Caco-2 (cell line): ENCODE measurements around the gene FADD. TPM values are rescaled to one million over a fixed set of nuclear protein-coding genes. Genes with fewer than 3 reads are reported as not detected.

ENCODE experiments used
- BruUV-seq: library from RNA; stranded (reverse); fragments of 400-500 nt; replicated peaks from 2 replicates; lab custom pipeline; 2021; lab: Mats Ljungman, UMichigan
- CTCF ChIA-PET: fragments of 300-600 bp; sonication (Branson Sonifier 250); formaldehyde crosslinking; loops from one replicate; lab custom pipeline; 2022; ENCODE audit warnings: antibody characterized with exemption; lab: Charles Lee
- POLR2A ChIA-PET: fragments of 300-600 bp; sonication (Branson Sonifier 250); formaldehyde crosslinking; loops from one replicate; lab custom pipeline; 2022; ENCODE audit warnings: antibody characterized with exemption; lab: Charles Lee
- DNase-seq, 2 experiments: peaks; one replicate each; pipeline versions ENCODE4 v3.0.0 to v3.0.0-alpha.2; 2020 to 2022
- H3K27me3 ChIP-seq: replicated peaks from 2 replicates; pipeline ENCODE4 v1.6.0; 2011; ENCODE audit warnings: low read length; ENCODE audit not compliant: control insufficient read depth, insufficient read depth
- H3K36me3 ChIP-seq: 2 replicates; pipeline ENCODE4 v1.5.1; 2011; ENCODE audit warnings: low read length; ENCODE audit not compliant: control insufficient read depth, insufficient read depth
- H3K4me1 ChIP-seq: fragments of 250-450 bp; sonication (Bioruptor Pico); 2 replicates; pipeline ENCODE4 v1.5.1; 2020; ENCODE audit warnings: mild to moderate bottlenecking
- H3K4me3 ChIP-seq: 2 replicates; pipeline ENCODE4 v1.5.1; 2011; ENCODE audit warnings: low read depth, mild to moderate bottlenecking, control low read depth, low read length
- H3K9me3 ChIP-seq: fragments of 250-450 bp; sonication (Bioruptor Pico); 2 replicates; pipeline ENCODE4 v1.5.1; 2020; ENCODE audit warnings: mild to moderate bottlenecking, moderate library complexity
- H3K27ac Mint-ChIP-seq: one replicate; pipeline ENCODE4 v1.8.0; 2022; ENCODE audit warnings: mixed read lengths; ENCODE audit not compliant: unreplicated experiment
- H3K27me3 Mint-ChIP-seq: one replicate; pipeline ENCODE4 v1.8.0; 2022; ENCODE audit warnings: mixed read lengths; ENCODE audit not compliant: insufficient read depth, unreplicated experiment
- H3K36me3 Mint-ChIP-seq: one replicate; pipeline ENCODE4 v1.8.0; 2022; ENCODE audit warnings: mild to moderate bottlenecking, mixed read lengths; ENCODE audit not compliant: insufficient read depth, unreplicated experiment
- H3K4me1 Mint-ChIP-seq: one replicate; pipeline ENCODE4 v1.8.0; 2022; ENCODE audit warnings: low read depth, mixed read lengths; ENCODE audit not compliant: unreplicated experiment
- H3K4me3 Mint-ChIP-seq: one replicate; pipeline ENCODE4 v1.8.0; 2022; ENCODE audit warnings: mild to moderate bottlenecking, moderate library complexity, mixed read lengths; ENCODE audit not compliant: unreplicated experiment
- H3K9me3 Mint-ChIP-seq: one replicate; pipeline ENCODE4 v1.8.0; 2022; ENCODE audit warnings: mixed read lengths; ENCODE audit not compliant: unreplicated experiment
- intact Hi-C: fragments of 100-400 bp; cut with micrococcal nuclease; formaldehyde crosslinking; loops from one replicate; pipeline ENCODE4 v1.10.0; 2022; ENCODE audit not compliant: unreplicated experiment
- total RNA-seq: library from RNA; stranded (reverse); gene quantifications from 2 replicates; pipeline ENCODE4 v1.2.3, GENCODE V29; 2022
- TF ChIP-seq, protein P1 (sequence below), 2 experiments: fragments of 200-600 bp in 1 of 2; IDR thresholded peaks; 1 replicate in 1 of 2; 2 replicates in 1 of 2; pipeline versions ENCODE4 v1.5.1 to v1.8.0; 2011 to 2022; ENCODE audit warnings: antibody characterized with exemption in 1 of 2, control low read depth in 1 of 2, inconsistent platforms in 1 of 2, low read depth in 1 of 2, low read length in 1 of 2, mild to moderate bottlenecking in 1 of 2, moderate library complexity in 1 of 2; ENCODE audit not compliant: insufficient read depth in 1 of 2, severe bottlenecking in 1 of 2, unreplicated experiment in 1 of 2

The FADD gene
- total RNA-seq, 1 experiment from 2014 or later, result 51.3 TPM

DNA sequence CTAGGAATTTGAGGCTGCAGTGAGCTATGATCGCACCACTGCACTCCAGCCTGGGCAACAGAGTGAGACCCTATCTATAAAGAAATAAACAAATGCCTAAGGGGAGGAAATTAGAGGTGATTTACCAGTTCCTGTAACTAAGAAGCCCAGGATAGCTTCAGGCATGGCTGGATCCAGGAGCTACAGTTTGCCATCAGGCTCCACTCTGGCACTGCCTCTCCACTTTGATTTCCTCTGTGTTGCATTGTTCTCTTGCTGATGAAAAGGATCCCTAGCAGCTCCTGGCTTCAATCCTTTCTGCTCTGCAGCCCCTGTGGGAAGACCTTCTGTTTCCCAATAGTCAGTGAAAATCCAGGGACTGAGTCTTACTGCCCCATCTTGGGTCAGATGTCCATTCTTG, 20.1 kb upstream of the FADD start:
- TF ChIP-seq, protein P1, sequence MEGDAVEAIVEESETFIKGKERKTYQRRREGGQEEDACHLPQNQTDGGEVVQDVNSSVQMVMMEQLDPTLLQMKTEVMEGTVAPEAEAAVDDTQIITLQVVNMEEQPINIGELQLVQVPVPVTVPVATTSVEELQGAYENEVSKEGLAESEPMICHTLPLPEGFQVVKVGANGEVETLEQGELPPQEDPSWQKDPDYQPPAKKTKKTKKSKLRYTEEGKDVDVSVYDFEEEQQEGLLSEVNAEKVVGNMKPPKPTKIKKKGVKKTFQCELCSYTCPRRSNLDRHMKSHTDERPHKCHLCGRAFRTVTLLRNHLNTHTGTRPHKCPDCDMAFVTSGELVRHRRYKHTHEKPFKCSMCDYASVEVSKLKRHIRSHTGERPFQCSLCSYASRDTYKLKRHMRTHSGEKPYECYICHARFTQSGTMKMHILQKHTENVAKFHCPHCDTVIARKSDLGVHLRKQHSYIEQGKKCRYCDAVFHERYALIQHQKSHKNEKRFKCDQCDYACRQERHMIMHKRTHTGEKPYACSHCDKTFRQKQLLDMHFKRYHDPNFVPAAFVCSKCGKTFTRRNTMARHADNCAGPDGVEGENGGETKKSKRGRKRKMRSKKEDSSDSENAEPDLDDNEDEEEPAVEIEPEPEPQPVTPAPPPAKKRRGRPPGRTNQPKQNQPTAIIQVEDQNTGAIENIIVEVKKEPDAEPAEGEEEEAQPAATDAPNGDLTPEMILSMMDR (IDR thresholded peaks at IDR 0.05; ENCODE audit: insufficient read depth in 1 of 2, low read depth in 1 of 2, low read length in 1 of 2, severe bottlenecking in 1 of 2, unreplicated experiment in 1 of 2), result no peak
- Histone ChIP-seq H3K36me3 (no peaks in the 10 kb centered on the region), H3K4me1 (no peaks in the 10 kb centered on the region), H3K9me3 (no peaks in the 10 kb centered on the region), H3K4me3 (no peak overlapping the region), H3K27me3 (no peaks in the 10 kb centered on the region)
- intact Hi-C loops, result no loop called here
- no peak for DNase-seq
- ChIA-PET CTCF (interaction anchor here (1.2 kb wide), 1 partner anchor 262 kb away, joined by 3 read pairs; no protein-coding TSS in a partner anchor), POLR2A (no interaction called here)
- Mint-ChIP-seq H3K27ac (no peak overlapping the region), H3K27me3 (no peaks in the 10 kb centered on the region), H3K4me1 (no peaks in the 10 kb centered on the region), H3K9me3 (no peaks in the 10 kb centered on the region), H3K36me3 (no peaks in the 10 kb centered on the region), H3K4me3 (no peak overlapping the region)
- no TSS peak for BruUV-seq

DNA sequence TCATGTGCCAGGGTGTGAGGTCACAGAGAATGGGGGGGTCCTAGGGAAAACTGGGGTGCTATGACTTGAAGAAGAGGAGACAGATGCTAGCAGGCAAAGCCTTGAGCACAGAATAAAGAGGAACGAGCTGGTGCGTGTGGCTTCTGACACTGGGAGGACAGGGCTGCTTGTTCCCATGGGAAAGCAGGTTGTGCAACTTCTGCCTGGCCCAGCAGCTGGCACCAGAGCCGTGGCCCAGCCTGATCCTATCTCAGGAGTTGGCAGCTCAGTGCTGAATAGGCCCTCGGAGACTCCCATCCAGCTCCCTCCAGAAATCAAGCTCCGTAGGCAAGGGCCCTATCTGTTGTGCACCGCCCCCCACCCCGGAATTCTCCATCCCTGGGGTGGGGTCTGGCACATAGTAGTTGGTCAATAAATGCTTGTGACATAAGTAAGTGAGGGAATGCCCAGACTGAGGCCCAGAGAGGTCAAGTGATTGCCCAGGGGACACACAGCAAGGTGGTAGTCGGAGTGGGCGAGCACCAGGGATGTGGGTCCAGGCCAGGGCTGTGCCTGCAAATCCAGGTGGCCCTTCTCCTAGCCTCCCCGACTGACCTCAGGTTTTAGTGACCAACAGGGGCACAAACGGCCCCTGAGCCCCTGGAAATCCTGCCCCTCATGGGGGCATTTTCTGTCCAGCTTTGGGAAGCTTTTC, 19.5 kb upstream of the FADD start:
- no peak overlapping the region for H3K4me3 ChIP-seq
- CTCF ChIA-PET, result interaction anchor here (0.6 to 1.2 kb wide), 3 partner anchors 218 to 269 kb away, joined by 3 to 5 read pairs (median 4); no protein-coding TSS in a partner anchor

DNA sequence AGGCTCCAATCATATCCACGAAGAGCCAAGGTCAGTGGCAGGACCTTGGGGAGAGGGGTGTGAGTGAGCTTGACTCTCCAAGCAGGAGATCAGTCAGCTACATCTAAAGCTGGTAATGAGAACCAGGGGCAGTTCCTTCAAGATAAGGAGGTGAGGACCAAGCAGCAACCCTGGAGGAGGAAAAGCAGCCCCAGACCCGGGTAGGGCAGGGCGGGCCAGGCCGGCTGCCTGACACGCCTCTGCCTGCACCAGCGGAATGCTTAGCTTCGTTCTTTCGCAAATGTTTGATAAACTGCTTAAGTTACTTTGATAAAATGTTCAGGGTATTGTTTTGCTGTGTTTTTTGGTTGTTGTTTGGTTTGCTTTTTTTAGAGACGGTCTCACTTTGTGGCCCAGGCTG, 18.7 kb upstream of the FADD start:
- Histone ChIP-seq H3K9me3 (no peaks in the 10 kb centered on the region), H3K4me3 (no peak overlapping the region), H3K27me3 (no peaks in the 10 kb centered on the region), H3K4me1 (no peaks in the 10 kb centered on the region), H3K36me3 (no peaks in the 10 kb centered on the region)
- H3K4me3 Mint-ChIP-seq, result no peak overlapping the region
- ChIA-PET POLR2A (no interaction called here), CTCF (interaction anchor here (0.7 kb wide), 1 partner anchor 269 kb away, joined by 5 read pairs; no protein-coding TSS in a partner anchor)
- no peak overlapping the region for H3K27ac Mint-ChIP-seq
- no peak for DNase-seq
- no peaks in the 10 kb centered on the region for H3K4me1 Mint-ChIP-seq
- H3K9me3 Mint-ChIP-seq, result no peaks in the 10 kb centered on the region
- intact Hi-C loops, result no loop called here
- TF ChIP-seq, protein P1 (IDR thresholded peaks at IDR 0.05; ENCODE audit: insufficient read depth in 1 of 2, low read depth in 1 of 2, low read length in 1 of 2, severe bottlenecking in 1 of 2, unreplicated experiment in 1 of 2), result no peak
- H3K36me3 Mint-ChIP-seq, result no peaks in the 10 kb centered on the region
- H3K27me3 Mint-ChIP-seq, result no peaks in the 10 kb centered on the region
- no TSS peak for BruUV-seq

More for the DNA sequence above, 19.5 kb upstream of the FADD start:
- no peaks in the 10 kb centered on the region for H3K9me3 ChIP-seq
- no peaks in the 10 kb centered on the region for H3K36me3 ChIP-seq
- BruUV-seq, result no TSS peak
- H3K4me1 Mint-ChIP-seq, result no peaks in the 10 kb centered on the region
- no peak for DNase-seq
- no peak overlapping the region for H3K27ac Mint-ChIP-seq
- intact Hi-C loops, result no loop called here
- H3K4me1 ChIP-seq, result no peaks in the 10 kb centered on the region
- TF ChIP-seq, protein P1 (IDR thresholded peaks at IDR 0.05; ENCODE audit: insufficient read depth in 1 of 2, low read depth in 1 of 2, low read length in 1 of 2, severe bottlenecking in 1 of 2, unreplicated experiment in 1 of 2), result no peak
- H3K27me3 Mint-ChIP-seq, result no peaks in the 10 kb centered on the region
- H3K36me3 Mint-ChIP-seq, result no peaks in the 10 kb centered on the region
- no peak overlapping the region for H3K4me3 Mint-ChIP-seq
- POLR2A ChIA-PET, result no interaction called here
- no peaks in the 10 kb centered on the region for H3K27me3 ChIP-seq
- no peaks in the 10 kb centered on the region for H3K9me3 Mint-ChIP-seq
